HL-60 (cell line): Measurements from ENCODE around the gene GLYR1.

ENCODE experiments used
- DNase-seq, 2 experiments: peaks; one replicate each; pipeline ENCODE4 v3.0.0-alpha.2; 2010 to 2020; ENCODE audit warnings: low read depth in 1 of 2, low spot score in 1 of 2
- H3K27ac ChIP-seq: fragments of 250-450 bp; sonication (Bioruptor Pico); replicated peaks from 2 replicates; pipeline ENCODE4 v1.5.1; 2020; ENCODE audit warnings: mild to moderate bottlenecking, moderate library complexity
- H3K27me3 ChIP-seq: fragments of 250-450 bp; sonication (Bioruptor Pico); 2 replicates; pipeline ENCODE4 v1.5.1; 2021; ENCODE audit warnings: mild to moderate bottlenecking, moderate library complexity; ENCODE audit not compliant: insufficient read depth, poor library complexity, severe bottlenecking
- H3K4me3 ChIP-seq: replicated peaks from 2 replicates; pipeline ENCODE4 v1.5.1; 2011; ENCODE audit warnings: mild to moderate bottlenecking, control low read depth, low read length; ENCODE audit not compliant: insufficient read depth
- GABPA ChIP-seq: IDR thresholded peaks from 2 replicates; pipeline ENCODE4 v1.6.1; 2012; ENCODE audit warnings: low read depth
- POLR2AphosphoS5 ChIP-seq: IDR thresholded peaks from 2 replicates; pipeline ENCODE4 v1.6.1; 2012; ENCODE audit warnings: low read depth
- SPI1 ChIP-seq: IDR thresholded peaks from 2 replicates; pipeline ENCODE4 v1.6.1; 2012; ENCODE audit warnings: low read depth, mild to moderate bottlenecking, borderline replicate concordance
- TF ChIP-seq, protein P1 (sequence below): IDR thresholded peaks from one replicate; pipeline ENCODE4 v1.5.1; 2011; ENCODE audit warnings: low read length, control low read depth, inconsistent platforms; ENCODE audit not compliant: insufficient read depth
- TF ChIP-seq, protein P2 (sequence below): IDR thresholded peaks from 2 replicates; pipeline ENCODE4 v1.6.1; 2012; ENCODE audit warnings: low read depth; ENCODE audit not compliant: insufficient replicate concordance

Gene GLYR1

DNA sequence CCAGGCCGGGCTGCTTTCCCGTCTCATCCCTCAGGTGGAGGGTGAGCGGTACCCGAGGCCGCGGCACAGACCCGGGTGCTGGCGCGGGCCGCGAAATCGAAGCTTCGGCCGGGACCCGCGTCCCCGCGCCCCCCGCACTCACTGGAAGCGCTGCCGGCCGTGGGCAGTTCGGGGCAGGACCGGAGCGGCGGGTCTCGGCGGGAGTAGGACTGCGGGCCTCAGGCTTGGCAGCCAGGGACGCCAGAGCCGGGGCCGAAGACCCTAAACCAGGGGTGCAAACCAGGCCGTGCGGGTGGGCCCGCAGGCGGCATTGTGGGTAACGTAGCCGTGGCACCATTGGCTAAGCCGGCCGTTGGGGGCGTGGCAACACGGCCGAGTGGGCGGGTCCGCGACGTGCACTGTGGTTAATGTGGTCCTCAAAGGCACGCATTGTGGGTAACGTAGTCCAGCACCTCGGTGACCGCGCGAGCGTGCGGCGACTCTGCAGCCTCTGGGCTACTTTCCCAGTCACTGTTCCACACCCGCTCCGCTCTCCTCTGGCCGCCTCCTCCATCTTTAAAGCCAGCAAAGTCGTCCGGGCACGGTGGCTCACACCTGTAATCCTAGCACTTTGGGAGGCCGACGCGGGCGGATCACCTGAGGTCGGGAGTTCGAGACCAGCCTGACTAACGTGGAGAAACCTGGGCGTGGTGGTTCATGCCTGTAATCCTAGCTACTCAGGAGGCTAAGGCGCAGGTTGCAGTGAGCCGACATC lies 80.0 kb downstream of the GLYR1 start, which contains the start of gene ZNF500:
ZNF500 (minus strand) TSS at position 288 of the 754 bp plus-strand sequence. CDS start 1,184 bp downstream, outside the sequence.
- H3K27me3 ChIP-seq = no peaks in the 10 kb centered on the region
- peak; percentile 96 to 98 for DNase-seq
- TF ChIP-seq, protein P1, sequence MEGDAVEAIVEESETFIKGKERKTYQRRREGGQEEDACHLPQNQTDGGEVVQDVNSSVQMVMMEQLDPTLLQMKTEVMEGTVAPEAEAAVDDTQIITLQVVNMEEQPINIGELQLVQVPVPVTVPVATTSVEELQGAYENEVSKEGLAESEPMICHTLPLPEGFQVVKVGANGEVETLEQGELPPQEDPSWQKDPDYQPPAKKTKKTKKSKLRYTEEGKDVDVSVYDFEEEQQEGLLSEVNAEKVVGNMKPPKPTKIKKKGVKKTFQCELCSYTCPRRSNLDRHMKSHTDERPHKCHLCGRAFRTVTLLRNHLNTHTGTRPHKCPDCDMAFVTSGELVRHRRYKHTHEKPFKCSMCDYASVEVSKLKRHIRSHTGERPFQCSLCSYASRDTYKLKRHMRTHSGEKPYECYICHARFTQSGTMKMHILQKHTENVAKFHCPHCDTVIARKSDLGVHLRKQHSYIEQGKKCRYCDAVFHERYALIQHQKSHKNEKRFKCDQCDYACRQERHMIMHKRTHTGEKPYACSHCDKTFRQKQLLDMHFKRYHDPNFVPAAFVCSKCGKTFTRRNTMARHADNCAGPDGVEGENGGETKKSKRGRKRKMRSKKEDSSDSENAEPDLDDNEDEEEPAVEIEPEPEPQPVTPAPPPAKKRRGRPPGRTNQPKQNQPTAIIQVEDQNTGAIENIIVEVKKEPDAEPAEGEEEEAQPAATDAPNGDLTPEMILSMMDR = no peak
- TF ChIP-seq, protein P2, sequence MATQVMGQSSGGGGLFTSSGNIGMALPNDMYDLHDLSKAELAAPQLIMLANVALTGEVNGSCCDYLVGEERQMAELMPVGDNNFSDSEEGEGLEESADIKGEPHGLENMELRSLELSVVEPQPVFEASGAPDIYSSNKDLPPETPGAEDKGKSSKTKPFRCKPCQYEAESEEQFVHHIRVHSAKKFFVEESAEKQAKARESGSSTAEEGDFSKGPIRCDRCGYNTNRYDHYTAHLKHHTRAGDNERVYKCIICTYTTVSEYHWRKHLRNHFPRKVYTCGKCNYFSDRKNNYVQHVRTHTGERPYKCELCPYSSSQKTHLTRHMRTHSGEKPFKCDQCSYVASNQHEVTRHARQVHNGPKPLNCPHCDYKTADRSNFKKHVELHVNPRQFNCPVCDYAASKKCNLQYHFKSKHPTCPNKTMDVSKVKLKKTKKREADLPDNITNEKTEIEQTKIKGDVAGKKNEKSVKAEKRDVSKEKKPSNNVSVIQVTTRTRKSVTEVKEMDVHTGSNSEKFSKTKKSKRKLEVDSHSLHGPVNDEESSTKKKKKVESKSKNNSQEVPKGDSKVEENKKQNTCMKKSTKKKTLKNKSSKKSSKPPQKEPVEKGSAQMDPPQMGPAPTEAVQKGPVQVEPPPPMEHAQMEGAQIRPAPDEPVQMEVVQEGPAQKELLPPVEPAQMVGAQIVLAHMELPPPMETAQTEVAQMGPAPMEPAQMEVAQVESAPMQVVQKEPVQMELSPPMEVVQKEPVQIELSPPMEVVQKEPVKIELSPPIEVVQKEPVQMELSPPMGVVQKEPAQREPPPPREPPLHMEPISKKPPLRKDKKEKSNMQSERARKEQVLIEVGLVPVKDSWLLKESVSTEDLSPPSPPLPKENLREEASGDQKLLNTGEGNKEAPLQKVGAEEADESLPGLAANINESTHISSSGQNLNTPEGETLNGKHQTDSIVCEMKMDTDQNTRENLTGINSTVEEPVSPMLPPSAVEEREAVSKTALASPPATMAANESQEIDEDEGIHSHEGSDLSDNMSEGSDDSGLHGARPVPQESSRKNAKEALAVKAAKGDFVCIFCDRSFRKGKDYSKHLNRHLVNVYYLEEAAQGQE = no peak
- TF ChIP-seq POLR2AphosphoS5 (peak; percentile 76), GABPA (no peak)
- peak within 1 kb of the TSS; percentile 96 for H3K4me3 ChIP-seq
- H3K27ac ChIP-seq = peak within 1 kb of the TSS; percentile 88

- H3K4me3 ChIP-seq = peak overlapping the region; percentile 96
- DNase-seq = no peak
- H3K27ac ChIP-seq = peak overlapping the region; percentile 88
- no peak for TF ChIP-seq SPI1
- no peak for TF ChIP-seq POLR2AphosphoS5
- TF ChIP-seq GABPA = no peak
- TF ChIP-seq, protein P1 = no peak
- TF ChIP-seq, protein P2 = no peak
- no peaks in the 10 kb centered on the region for H3K27me3 ChIP-seq
Measured at GRCh38 chr16:4765511-4766474, 81.3 kb downstream of the GLYR1 start.

DNA sequence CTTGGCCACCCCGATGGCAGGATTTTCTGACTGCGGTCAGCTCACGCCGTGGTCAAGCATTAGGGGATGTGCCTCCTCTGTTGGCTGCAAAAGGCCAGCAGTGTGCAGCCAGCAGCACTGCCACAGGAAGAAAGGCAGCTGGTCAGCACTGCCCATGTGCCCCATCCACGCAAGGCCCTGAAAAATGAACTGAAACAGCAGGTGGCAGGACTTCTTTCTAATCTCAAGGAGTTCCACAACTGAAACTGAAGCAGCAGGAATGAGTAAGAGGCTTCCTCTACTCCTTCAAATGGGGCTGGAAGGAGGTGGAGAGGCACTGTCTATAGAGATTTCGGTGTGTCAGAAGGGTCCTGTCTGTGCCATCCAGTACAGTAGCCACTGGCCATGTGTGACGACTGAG lies 83.3 kb downstream of the GLYR1 start:
- no peak overlapping the region for H3K27ac ChIP-seq
- TF ChIP-seq, protein P2 = no peak
- TF ChIP-seq, protein P1 = no peak
- no peak for TF ChIP-seq GABPA
- no peak for TF ChIP-seq SPI1
- TF ChIP-seq POLR2AphosphoS5 = no peak
- no peaks in the 10 kb centered on the region for H3K27me3 ChIP-seq

More for the DNA sequence above, 83.3 kb downstream of the GLYR1 start:
- no peak overlapping the region for H3K4me3 ChIP-seq
- DNase-seq = no peak
